Aorta (tissue), 5 donors: ENCODE data around the gene TMEM181. TPM values are rescaled to one million over a fixed set of nuclear protein-coding genes. Genes with fewer than 3 reads are reported as not detected.
"Not testable (repeated sequence)": the region's sequence is repeated elsewhere in the genome, so short reads cannot be mapped to it uniquely, and the experiment has no call there.

Experiments
- ATAC-seq: fragments of 200-7000 bp; cut with Tn5 transposase; one replicate; pipeline ENCODE4 v1.9.1; 2022; ENCODE audit warnings: moderate library complexity; ENCODE audit not compliant: low FRiP score
- DNase-seq, 2 donors: peaks; one replicate each; pipeline ENCODE4 v3.0.0-alpha.2; 2020
- H3K27ac ChIP-seq, 2 donors: one replicate each; pipeline ENCODE4 v1.5.1; 2013; ENCODE audit warnings: low read length in 2 of 2, mild to moderate bottlenecking in 2 of 2, moderate library complexity in 2 of 2, control low read depth in 1 of 2, inconsistent platforms in 1 of 2, low read depth in 1 of 2
- H3K27me3 ChIP-seq, 2 donors: one replicate each; pipeline ENCODE4 v1.6.1; 2013; ENCODE audit warnings: control low read depth in 1 of 2, low read length in 1 of 2, mild to moderate bottlenecking in 1 of 2, moderate library complexity in 1 of 2; ENCODE audit not compliant: insufficient read depth in 2 of 2, control insufficient read depth in 1 of 2
- H3K36me3 ChIP-seq, 2 donors: one replicate each; pipeline ENCODE4 v1.6.1; 2013; ENCODE audit warnings: control low read depth in 1 of 2, low read length in 1 of 2, mild to moderate bottlenecking in 1 of 2; ENCODE audit not compliant: insufficient read depth in 2 of 2, control insufficient read depth in 1 of 2
- H3K4me1 ChIP-seq, 2 donors: one replicate each; pipeline ENCODE4 v1.6.1; 2013; ENCODE audit warnings: low read length in 2 of 2, control low read depth in 1 of 2, mild to moderate bottlenecking in 1 of 2, moderate library complexity in 1 of 2; ENCODE audit not compliant: insufficient read depth in 2 of 2, control insufficient read depth in 1 of 2
- H3K4me3 ChIP-seq, 2 donors: one replicate each; pipeline ENCODE4 v1.5.1; 2013; ENCODE audit warnings: low read length in 2 of 2, control low read depth in 1 of 2, mild to moderate bottlenecking in 1 of 2
- H3K9me3 ChIP-seq: one replicate; pipeline ENCODE4 v1.6.1; 2013; ENCODE audit warnings: mild to moderate bottlenecking, low read length; ENCODE audit not compliant: control insufficient read depth
- WGBS, 2 donors: extraction: QIAGEN DNeasy Blood & Tissue Kit; methylation state at CpG; one replicate each; pipeline ENCODE4 v1.1.7; 2013; 5-methylcytosine and 5-hydroxymethylcytosine counted together
- intact Hi-C, 2 donors: fragments of 100-400 bp; cut with DNase I; formaldehyde crosslinking; loops; one replicate each; pipeline versions ENCODE4 v1.14.2 to v1.15.0; 2022
- polyA plus RNA-seq, 2 donors: library from polyadenylated mRNA; stranded (reverse); fragments of 200-250 nt; gene quantifications; one replicate each; pipeline ENCODE4 v1.2.3, GENCODE V29; 2013
- total RNA-seq, 2 donors: library from RNA; stranded (reverse); fragmentation: NEBNext Ultra II Directional; extraction: Animal tissue kit (Norgen Biotek cat#: 25700); gene quantifications; one replicate each; pipeline ENCODE4 v1.2.1, GENCODE V29; 2021
- donor health status: healthy with polysubstance abuse.
- donor health status: Bipolar disorder and iron deficiency.
- donor health status: DM: no; HTN: no; CAD: no.
- donor health status: DM: no; HTN: no; CAD: no.
- donor health status: DM: yes; HTN: yes; CAD: no.

The TMEM181 gene
- total and polyA plus RNA-seq, 4 donors: 7.4 to 25.9 (median 17.9) TPM

- no peak for DNase-seq
- no peak for ATAC-seq
- intact Hi-C loops: no loop called here
- peaks cover 1% of the 10 kb centered on the region for H3K9me3 ChIP-seq
- no peaks in the 10 kb centered on the region for H3K36me3 ChIP-seq
- no peaks in the 10 kb centered on the region for H3K27me3 ChIP-seq
- no peak overlapping the region for H3K4me3 ChIP-seq
- no peak overlapping the region for H3K27ac ChIP-seq
- no peaks in the 10 kb centered on the region for H3K4me1 ChIP-seq
- WGBS, 2 donors: 65 to 69% methylated on average over 3 of the region's 3 CpGs
Observed at GRCh38 chr6:158519300-158519699, 40.6 kb upstream of the TMEM181 start.

- WGBS, 2 donors: 59 to 61% methylated on average over 4 of the region's 4 CpGs
- ATAC-seq (no peak), DNase-seq (no peak)
- Histone ChIP-seq H3K4me3 (no peak overlapping the region), H3K27me3 (no peaks in the 10 kb centered on the region), H3K27ac (no peak overlapping the region), H3K36me3 (no peaks in the 10 kb centered on the region), H3K9me3 (peaks cover 1% of the 10 kb centered on the region), H3K4me1 (no peaks in the 10 kb centered on the region)
- intact Hi-C loops: no loop called here
Observed at GRCh38 chr6:158519761-158520160, 40.1 kb upstream of the TMEM181 start.

GRCh38 chr6:158520975-158521374, 38.9 kb upstream of the TMEM181 start:
- H3K4me3 ChIP-seq, H3K4me1 ChIP-seq, H3K36me3 ChIP-seq, H3K9me3 ChIP-seq, DNase-seq, H3K27ac ChIP-seq, ATAC-seq, H3K27me3 ChIP-seq, intact Hi-C loops: not testable (repeated sequence)
- WGBS, 2 donors: 93% methylated on average over 7 of the region's 7 CpGs

- peaks cover 1% of the 10 kb centered on the region for H3K9me3 ChIP-seq
- H3K4me1 ChIP-seq: no peaks in the 10 kb centered on the region
- DNase-seq: no peak
- intact Hi-C loops: no loop called here
- no peak overlapping the region for H3K27ac ChIP-seq
- no peaks in the 10 kb centered on the region for H3K36me3 ChIP-seq
- 93 to 94% methylated on average over 1 of the region's 1 CpG for WGBS, 2 donors
- ATAC-seq: no peak
- no peak overlapping the region for H3K4me3 ChIP-seq
- H3K27me3 ChIP-seq: no peaks in the 10 kb centered on the region
Observed at GRCh38 chr6:158521759-158522158, 38.1 kb upstream of the TMEM181 start.

GRCh38 chr6:158522616-158523015, 37.3 kb upstream of the TMEM181 start:
- Histone ChIP-seq H3K36me3 (no peaks in the 10 kb centered on the region), H3K4me1 (no peaks in the 10 kb centered on the region), H3K4me3 (no peak overlapping the region), H3K9me3 (peaks cover 1% of the 10 kb centered on the region), H3K27me3 (no peaks in the 10 kb centered on the region), H3K27ac (no peak overlapping the region)
- WGBS, 2 donors: 96 to 97% methylated on average over 11 of the region's 11 CpGs
- DNase-seq: no peak
- intact Hi-C loops: no loop called here
- ATAC-seq: no peak

GRCh38 chr6:158524311-158524710, 35.6 kb upstream of the TMEM181 start:
- intact Hi-C loops: no loop called here
- no peaks in the 10 kb centered on the region for H3K36me3 ChIP-seq
- H3K9me3 ChIP-seq: peaks cover 1% of the 10 kb centered on the region
- no peak overlapping the region for H3K27ac ChIP-seq
- H3K4me3 ChIP-seq: no peak overlapping the region
- no peak for DNase-seq
- 95 to 97% methylated on average over 15 of the region's 15 CpGs for WGBS, 2 donors
- ATAC-seq: no peak
- no peaks in the 10 kb centered on the region for H3K4me1 ChIP-seq
- H3K27me3 ChIP-seq: no peaks in the 10 kb centered on the region

- ATAC-seq, H3K4me3 ChIP-seq, H3K27me3 ChIP-seq, DNase-seq, H3K4me1 ChIP-seq, H3K36me3 ChIP-seq, intact Hi-C loops, H3K27ac ChIP-seq, H3K9me3 ChIP-seq: not testable (repeated sequence)
- 94 to 100% methylated on average over 1 of the region's 1 CpG for WGBS, 2 donors
Observed at GRCh38 chr6:158527858-158528257, 32.0 kb upstream of the TMEM181 start.

GRCh38 chr6:158528826-158529225, 31.1 kb upstream of the TMEM181 start:
- H3K27me3 ChIP-seq: no peaks in the 10 kb centered on the region
- DNase-seq (no peak), ATAC-seq (no peak)
- H3K36me3 ChIP-seq: no peaks in the 10 kb centered on the region
- intact Hi-C loops: no loop called here
- H3K9me3 ChIP-seq: peaks cover 4% of the 10 kb centered on the region
- H3K4me1 ChIP-seq: no peaks in the 10 kb centered on the region
- WGBS, 2 donors: 81% methylated on average over 6 of the region's 6 CpGs
- no peak overlapping the region for H3K27ac ChIP-seq
- H3K4me3 ChIP-seq: no peak overlapping the region

GRCh38 chr6:158529629-158530028, 30.3 kb upstream of the TMEM181 start:
- Histone ChIP-seq H3K4me3 (no peak overlapping the region), H3K27ac (no peak overlapping the region), H3K27me3 (no peaks in the 10 kb centered on the region), H3K36me3 (no peaks in the 10 kb centered on the region), H3K9me3 (peaks cover 4% of the 10 kb centered on the region), H3K4me1 (no peaks in the 10 kb centered on the region)
- 71 to 76% methylated on average over 8 of the region's 8 CpGs for WGBS, 2 donors
- DNase-seq: no peak
- intact Hi-C loops: no loop called here
- ATAC-seq: no peak
